ENCODE results near the gene MRPL41.
"Not testable (repeated sequence)": the region's sequence is repeated elsewhere in the genome, so short reads cannot be mapped to it uniquely, and the experiment has no call there.

The MRPL41 gene

GRCh38 chr9:137522746-137523455 lies 28.8 kb upstream of the MRPL41 start:
- no peak for DNase-seq (ENCODE audit: low read depth)

GRCh38 chr9:137524161-137524980 lies 27.3 kb upstream of the MRPL41 start:
- no peak for DNase-seq (ENCODE audit: low read depth)

- no peak for DNase-seq (ENCODE audit: low read depth)
Observed at GRCh38 chr9:137524981-137525317, 26.7 kb upstream of the MRPL41 start.

GRCh38 chr9:137530331-137530730 lies 21.3 kb upstream of the MRPL41 start:
- DNase-seq (ENCODE audit: low read depth) = no peak

- no peak for DNase-seq (ENCODE audit: low read depth)
Observed at GRCh38 chr9:137531099-137531765, 20.4 kb upstream of the MRPL41 start.

- not testable (repeated sequence) for DNase-seq (ENCODE audit: low read depth)
Observed at GRCh38 chr9:137532891-137533468, 18.7 kb upstream of the MRPL41 start.

- peak; percentile 74 for DNase-seq (ENCODE audit: low read depth)
Observed at GRCh38 chr9:137534256-137535119, 17.2 kb upstream of the MRPL41 start.

- no peak for DNase-seq (ENCODE audit: low read depth)
Observed at GRCh38 chr9:137535120-137535428, 16.6 kb upstream of the MRPL41 start.

GRCh38 chr9:137536594-137537131 lies 15.0 kb upstream of the MRPL41 start:
- not testable (repeated sequence) for DNase-seq (ENCODE audit: low read depth)

- no peak for DNase-seq (ENCODE audit: low read depth)
Observed at GRCh38 chr9:137538058-137538457, 13.6 kb upstream of the MRPL41 start.

- no peak for DNase-seq (ENCODE audit: low read depth)
Observed at GRCh38 chr9:137540536-137540935, 11.1 kb upstream of the MRPL41 start.

GRCh38 chr9:137542486-137542885 lies 9.2 kb upstream of the MRPL41 start:
- no peak for DNase-seq (ENCODE audit: low read depth)

- no peak for DNase-seq (ENCODE audit: low read depth)
Observed at GRCh38 chr9:137543237-137543963, 8.3 kb upstream of the MRPL41 start.

GRCh38 chr9:137544176-137544760 lies 7.4 kb upstream of the MRPL41 start:
- no peak for DNase-seq (ENCODE audit: low read depth)

GRCh38 chr9:137545123-137545522 lies 6.6 kb upstream of the MRPL41 start:
- DNase-seq (ENCODE audit: low read depth) = no peak

GRCh38 chr9:137547687-137548543 lies 3.8 kb upstream of the MRPL41 start:
- no peak for DNase-seq (ENCODE audit: low read depth)

- peak; percentile 74 for DNase-seq (ENCODE audit: low read depth)
Observed at GRCh38 chr9:137550231-137550621, 1.5 kb upstream of the MRPL41 start, which contains the start of gene PNPLA7. Gene PNPLA7 (minus strand): TSS chr9:137550402. CDS start chr9:137550197, 205 bp downstream.

GRCh38 chr9:137550958-137551263 lies 768 bp upstream of the MRPL41 start:
- DNase-seq (ENCODE audit: low read depth) = not testable (repeated sequence)

- no peak for DNase-seq (ENCODE audit: low read depth)
Observed at GRCh38 chr9:137552022-137552768, 516 bp downstream of the MRPL41 start.
